HG03575 (cell line): ENCODE measurements around the gene GPR146.

Experiments
- ATAC-seq: cut with Tn5 transposase; IDR thresholded peaks from one replicate; pipeline ENCODE4 v1.9.1; 2021; ENCODE audit not compliant: unreplicated experiment, insufficient number of reproducible peaks, low FRiP score; ENCODE audit errors: extremely low read depth

The GPR146 gene

DNA sequence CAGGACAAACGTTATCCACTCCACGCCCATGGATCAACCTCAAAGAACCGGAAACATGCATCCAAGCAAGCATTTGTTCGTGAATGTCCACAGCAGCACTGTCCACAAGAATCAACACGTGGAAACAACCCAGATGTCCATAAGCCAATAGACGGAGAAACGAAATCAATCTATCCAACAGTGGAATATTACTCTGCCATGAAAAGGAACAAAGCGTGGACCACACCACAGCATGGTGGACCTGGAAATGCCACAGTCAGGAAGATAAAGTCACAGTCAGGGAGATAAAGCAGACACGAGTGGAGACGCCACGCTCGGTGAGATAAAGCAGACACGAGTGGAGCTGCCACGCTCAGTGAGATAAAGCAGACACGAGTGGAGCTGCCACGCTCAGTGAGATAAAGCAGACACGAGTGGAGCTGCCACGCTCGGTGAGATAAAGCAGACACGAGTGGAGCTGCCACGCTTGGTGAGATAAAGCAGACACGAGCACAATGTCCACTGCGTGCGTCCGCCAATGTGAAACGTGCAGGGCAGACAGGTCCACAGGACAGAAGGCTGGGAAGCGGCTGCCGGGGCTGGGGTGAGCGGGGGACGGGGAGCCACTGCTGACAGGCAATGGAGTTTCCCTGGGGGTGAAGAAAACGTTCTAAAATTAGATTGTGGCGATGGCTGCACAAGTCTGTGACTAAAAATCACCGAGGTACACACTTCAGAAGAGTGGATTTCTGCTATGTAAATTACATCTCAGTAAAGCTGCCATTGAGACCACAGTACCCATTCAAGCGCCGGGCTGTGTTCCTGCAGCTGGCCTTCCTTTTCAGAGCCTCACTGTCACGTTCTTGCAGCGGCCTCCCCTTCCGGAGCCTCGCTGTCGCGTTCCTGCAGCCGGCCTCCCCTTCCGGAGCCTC is 54.2 kb downstream of the GPR146 start:
- no peak for ATAC-seq

DNA sequence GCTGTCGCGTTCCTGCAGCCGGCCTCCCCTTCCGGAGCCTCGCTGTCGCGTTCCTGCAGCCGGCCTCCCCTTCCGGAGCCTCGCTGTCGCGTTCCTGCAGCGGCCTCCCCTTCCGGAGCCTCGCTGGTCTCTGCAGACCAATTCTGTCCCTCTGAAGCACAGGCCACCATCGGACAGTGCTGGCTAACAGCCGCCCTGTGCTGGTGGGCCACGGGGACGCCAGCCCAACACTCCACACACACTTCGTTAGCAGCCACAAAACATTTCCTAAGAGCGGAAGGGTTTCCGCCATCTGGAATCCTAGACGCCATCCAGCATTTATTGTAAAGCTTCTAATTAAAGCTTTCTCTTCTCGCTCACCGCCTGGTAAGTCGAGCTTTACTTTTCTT is 54.8 kb downstream of the GPR146 start:
- no peak for ATAC-seq

DNA sequence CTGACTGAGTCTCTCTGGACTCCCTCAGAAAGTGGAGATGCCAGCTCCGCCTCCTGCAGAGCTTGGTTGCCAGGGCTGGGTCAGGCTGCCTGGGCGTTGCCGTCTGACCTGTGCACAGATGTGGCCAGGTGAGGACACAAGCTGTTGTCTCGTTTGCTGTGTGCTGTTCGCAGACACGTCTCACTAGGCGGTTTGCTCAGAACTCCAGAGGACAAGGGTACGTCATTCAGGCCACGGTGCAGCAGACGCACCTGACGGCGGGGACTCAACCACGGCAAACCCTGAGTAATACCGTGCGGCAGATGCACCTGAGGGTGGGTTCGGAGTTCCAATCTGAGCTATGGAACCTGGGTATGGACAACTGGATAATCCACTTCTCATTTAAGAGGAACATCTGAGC is 55.3 kb downstream of the GPR146 start:
- no peak for ATAC-seq

DNA sequence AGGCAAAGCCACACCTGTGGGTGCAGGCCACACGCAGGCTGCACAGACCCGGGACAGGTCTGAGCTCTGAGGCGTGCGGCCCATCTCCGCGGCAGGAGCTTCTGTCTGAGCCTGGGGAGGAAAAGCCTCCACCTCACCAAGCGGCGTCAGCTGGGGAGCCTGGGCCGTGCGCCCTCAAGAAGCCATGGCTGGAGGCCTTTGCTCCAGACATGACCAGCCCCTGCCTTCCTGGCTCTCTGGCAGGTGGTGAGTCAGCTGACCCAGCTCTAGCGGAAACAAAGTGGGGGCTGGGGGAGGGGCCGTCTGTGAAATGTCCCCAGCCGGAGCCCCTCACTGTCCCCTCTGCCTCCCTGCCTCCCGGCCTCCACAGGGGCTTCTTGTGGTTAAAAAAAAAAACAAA is 56.0 kb downstream of the GPR146 start:
- no peak for ATAC-seq

DNA sequence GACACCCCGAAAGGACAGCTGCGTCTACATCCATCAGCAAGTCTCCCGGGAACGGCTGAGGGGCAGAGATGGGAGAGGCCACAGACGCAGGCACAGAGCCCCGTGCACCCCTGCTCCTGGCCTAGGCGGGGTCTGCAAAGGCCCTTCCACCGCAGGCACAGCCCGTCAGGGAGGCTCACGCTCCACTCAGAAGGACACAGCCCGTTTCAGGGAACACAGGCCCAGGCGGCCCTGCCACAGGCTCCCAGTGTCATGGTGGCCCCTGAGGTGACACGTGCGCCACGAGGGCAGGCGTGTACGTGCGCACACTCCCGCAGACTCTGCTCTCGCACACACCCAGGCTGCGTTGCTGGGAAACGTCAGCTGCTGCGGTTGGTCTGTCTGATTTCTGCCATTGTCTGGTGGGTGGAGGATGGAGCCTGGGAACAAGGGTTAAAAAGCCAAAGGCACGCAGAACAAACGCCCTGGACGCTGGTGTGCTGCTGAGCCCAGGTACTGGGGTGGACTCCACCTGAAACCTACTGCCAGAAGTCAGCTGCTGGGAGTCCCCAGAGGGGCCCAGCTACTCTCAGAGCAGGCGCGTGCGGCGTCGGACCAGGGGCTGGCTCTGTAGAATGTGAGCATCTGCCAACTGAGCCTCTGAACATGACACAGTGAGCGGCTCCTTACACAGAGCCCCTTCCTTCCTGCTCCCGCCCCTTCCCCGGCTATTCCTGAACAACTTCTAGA is 56.7 kb downstream of the GPR146 start:
- ATAC-seq: no peak

DNA sequence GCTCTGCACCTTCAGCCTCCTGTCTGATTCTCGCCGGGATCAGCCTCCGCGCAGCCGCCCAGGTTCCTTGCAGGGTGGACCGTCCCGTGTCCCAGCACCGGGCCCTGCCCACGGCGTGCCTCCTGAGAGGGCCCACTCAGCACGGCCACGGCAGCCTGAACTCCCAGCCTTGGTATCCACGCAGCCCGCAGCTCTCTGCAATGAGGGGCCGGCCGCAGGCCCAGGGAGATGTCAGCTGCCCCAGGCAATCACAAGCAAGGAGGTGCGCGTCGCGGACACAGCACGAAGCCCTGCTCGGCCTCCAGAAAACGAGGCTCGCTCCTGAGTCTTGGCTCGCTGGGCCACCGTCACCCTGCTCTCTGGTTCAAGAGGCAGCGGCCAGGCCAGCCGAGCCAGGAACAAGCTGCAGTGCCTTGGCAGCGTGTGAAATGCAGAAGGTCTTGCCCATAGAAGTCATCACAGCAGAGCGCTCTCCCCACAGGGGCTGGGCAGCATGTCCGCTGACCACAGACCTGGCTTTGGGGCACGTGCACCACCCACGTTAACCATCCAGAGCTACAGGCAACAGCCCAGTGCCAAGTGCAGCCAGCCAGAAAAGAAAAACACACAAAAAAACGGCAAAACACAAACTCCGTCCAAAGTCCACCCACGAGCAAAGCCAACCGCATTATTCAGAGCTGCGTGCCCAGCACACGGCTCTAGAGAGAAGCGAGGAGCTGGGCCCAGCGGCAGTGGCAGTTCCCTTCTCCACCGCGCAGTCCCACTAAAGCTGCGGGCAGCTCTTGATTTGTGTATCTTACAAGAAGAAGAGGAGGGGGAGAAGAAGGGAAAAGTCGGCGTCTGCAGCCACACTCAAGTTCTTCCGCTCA is 57.5 kb downstream of the GPR146 start:
- no peak for ATAC-seq

DNA sequence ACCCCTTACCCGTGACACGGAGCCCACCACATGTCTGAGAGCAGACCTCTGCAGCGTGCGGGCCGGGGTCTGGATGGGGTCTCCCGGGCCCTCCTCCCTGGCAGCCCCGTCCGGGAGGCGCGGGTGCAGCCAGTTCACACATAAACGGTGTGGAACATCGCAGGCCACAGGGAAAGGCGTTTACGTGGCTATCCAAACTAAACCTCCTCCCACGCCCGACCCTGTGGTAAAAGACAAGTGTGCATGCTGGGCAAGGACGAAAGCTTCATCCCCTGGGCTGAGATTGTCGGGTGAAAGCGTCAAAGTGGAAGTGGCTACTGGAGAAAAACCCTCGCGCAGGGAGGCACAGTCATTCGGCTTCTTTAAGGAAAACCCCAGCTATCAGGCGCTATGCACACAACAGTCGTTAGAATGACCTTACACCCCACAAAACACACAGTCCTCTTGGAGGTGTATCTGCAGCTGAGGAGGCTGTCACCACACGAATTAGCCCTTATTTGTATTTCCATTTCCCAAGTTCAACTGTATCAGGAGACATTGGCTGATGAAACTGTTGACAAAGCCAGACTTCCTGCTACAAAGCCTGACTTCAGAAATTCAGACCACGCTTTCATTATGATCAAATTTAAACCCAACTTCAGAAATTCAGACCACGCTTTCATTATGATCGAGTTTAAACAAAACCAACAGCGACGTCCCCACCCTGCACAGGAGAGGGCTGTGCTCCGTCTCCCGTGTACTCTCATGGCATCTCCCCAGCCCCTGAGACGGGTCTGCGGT is 58.9 kb downstream of the GPR146 start:
- ATAC-seq: no peak

DNA sequence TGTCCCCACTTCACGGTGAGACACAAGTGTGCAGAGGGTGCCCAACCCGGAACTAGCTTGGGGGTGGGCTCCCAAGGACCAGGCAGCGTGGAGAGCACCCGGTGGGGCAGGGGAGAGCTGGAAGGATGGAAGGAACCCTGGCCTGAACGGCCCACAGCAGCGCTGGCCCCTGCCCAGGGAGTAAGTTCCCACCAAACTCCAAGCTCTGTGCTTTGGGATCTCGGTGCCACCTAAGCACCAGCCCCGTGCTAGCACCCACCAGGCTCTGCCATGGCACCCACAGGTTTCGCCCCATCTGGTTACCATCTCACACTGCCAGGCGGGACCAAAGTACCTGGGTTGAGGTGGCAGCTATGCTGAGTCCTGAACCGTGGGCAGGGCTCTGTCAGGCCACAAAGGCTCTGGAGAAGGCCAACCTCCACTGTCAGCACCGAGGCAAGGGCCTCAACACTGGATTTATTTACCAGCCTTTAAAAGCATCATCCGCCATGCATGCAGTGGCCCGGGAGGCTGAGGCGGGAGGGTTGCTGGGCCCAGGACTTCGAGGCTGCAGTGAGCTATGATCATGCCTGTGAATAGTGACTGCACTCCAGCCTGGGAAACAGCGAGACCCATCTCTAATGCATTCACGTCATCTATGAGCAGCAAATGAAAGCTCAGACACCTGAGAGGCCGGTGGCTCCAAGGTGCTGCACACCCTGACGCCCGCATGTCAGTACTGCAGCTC is 59.6 kb downstream of the GPR146 start:
- ATAC-seq: no peak

DNA sequence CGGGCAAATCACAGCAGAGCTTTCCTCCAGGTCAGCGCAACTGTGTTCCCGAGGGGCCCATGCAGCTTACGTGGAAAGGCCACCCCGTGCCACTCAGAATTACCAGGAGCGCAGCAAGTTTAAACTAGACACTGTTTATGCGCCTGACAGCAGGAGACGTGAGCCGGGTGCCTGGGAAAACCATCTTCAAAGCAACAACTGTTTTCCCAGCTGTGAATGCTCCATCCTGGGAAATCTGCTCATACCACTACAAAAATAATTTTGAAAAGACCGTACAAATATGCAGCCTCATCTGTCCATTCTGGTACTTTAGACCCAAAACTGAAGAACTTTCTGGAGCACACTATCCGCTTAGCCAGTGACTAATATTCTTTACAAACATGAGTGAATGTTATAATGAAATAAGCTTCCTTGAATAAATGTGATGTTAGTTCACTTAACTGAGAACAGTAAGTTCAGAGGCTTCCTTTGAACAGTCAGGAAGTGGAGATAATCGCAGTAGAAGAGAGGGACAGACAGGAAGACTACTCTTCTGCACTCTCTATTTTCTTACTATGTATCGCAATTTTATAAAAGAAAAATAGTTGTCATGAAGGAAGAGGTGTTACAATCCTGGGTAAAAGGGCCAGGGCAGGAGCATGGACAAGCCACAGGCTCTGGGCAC is 60.3 kb downstream of the GPR146 start:
- no peak for ATAC-seq

DNA sequence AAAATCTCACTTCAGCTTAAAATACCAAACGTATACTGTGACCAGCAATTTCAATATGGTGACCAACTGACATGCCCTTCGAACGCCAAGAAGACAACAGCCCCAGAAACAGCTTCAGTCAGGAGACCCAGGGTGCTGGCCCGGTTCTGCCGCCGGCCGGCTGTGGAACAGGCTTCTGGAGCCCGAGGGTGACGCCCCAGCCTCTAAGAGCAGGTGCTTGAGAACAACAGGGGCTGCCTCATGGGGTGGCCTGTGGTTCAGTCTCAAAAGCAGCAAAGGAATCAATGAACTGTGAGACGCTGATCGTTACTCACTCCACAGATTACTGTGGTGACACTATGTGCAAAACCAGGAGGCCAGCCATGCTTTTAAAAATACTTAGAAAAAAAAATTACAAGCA is 60.8 kb downstream of the GPR146 start:
- no peak for ATAC-seq

DNA sequence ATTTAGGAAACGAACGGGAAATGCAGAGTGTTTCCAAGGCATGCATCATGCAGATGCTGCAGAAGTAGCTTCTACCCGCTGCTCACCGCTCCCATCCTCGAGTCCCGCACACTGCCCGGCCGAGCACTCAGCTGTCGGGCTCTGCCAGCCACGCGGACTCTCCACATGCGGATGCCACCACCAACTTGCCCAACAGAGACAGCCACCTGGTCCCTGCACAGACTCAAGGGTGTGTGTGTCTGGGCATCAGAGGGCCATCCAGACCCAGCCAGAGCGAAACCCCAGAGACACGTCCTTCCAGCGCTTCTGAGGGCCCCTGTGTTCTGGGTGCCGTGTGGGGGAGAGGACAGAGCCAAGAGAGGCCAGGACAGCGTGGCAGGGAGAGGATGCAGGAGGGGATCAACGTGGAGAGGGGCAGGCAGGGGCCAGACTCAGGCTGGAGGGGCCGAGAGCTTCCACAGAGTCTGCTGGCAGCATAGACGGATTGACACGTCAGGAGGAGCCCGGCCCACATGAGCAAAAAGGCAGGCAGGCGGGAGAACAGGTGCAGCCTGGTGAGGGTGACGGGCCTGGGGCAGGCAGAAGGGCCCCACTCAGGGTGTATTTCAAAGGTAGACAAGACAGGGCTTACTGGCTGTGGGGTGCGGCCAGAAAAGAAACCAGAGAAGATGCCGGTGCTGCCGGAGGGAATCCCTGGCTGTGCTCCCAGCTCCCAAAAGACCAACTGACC is 61.9 kb downstream of the GPR146 start:
- no peak for ATAC-seq

DNA sequence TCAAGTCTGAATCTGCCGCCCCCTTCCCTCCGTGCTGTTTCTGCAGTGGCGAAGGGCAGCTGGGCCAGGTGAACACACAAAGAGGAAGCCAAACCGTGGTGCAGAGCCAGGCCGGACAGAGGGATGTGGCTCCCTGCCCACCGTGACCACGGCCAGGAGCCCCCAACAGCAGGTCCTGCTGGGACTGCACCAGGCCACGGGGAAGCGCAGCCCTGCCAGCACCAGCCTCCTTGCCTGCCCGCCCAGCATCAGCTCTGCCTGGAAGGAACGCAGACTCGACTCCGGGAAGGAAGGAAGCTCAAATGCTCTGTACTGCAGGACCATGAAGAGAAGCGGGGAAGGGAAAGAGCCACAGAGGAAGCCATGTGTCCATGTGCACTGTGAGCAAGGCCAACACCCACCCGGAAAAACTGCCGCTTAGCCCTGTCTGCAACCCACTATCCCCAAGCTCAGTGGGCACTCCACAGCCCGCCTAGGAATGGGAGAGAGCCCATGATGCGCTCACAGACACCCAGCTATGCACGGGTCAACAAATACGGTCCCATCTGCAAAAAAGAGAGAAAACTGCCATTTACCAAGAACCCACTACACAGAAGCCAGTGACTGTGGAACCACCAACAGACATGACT is 62.6 kb downstream of the GPR146 start:
- ATAC-seq: no peak

DNA sequence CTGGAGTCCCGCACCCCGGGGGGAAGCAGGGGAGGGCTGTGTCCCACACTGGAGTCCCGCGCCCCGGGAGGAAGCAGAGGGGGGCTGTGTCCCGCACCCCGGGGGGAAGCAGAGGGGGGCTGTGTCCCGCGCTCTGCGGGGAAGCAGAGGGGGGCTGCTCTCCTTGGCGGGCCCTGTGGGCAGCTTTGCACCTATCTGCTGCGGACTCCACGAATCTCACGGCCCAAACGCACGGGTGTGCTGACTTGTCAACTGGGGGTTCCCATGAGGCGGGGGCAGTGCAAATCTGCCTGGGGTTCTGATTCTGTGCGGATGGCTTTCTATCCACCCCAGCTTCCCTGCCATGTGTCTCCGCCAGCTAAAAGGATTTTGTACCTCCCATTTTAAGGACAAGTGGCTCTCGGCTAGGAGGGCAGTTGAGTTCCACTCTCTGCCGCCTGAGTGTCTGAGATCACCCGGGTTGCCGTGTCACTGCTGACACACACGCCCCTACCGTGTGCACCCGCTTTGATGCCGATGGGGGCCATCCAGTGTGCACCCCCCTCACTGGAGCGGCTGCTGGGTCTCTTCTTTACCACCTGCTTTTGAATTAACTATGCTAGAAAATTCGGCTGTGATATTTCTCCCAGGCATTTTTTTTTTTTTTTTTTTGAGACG is 64.0 kb downstream of the GPR146 start:
- ATAC-seq: no peak
